SK-N-SH (cell line): ENCODE data around the gene SIPA1. TPM values are rescaled to one million over a fixed set of nuclear protein-coding genes. Genes with fewer than 3 reads are reported as not detected.

Experiments used
- CTCF ChIA-PET: fragments of 300-600, 350-600 bp; formaldehyde crosslinking; extraction: SDS; loops from one replicate; lab custom pipeline; 2021; lab: Yijun Ruan, JAX
- POLR2A ChIA-PET: fragments of 350-600 bp; sonication (Branson Sonifier 250); formaldehyde crosslinking; extraction: SDS; loops from one replicate; lab custom pipeline; 2020; ENCODE audit warnings: antibody characterized with exemption, inconsistent platforms; lab: Yijun Ruan, JAX
- DNase-seq: peaks from one replicate; pipeline ENCODE4 v3.0.0; 2012
- H2AFZ ChIP-seq: fragments of 200-600 bp; sonication (generic); 2 replicates; pipeline ENCODE4 v1.8.1; 2016; ENCODE audit warnings: antibody characterized with exemption, mild to moderate bottlenecking, low read depth
- H3F3A ChIP-seq: fragments of 200-600 bp; sonication (generic); replicated peaks from 2 replicates; pipeline ENCODE3; 2016; ENCODE audit warnings: antibody characterized with exemption, mild to moderate bottlenecking; ENCODE audit not compliant: insufficient read depth
- H3K27ac ChIP-seq, 2 experiments: fragments of 200-500 bp in 1 of 2; fragments of 200-600 bp in 1 of 2; sonication (Bioruptor generic) in 1 of 2; sonication (generic), shearing (Covaris generic) in 1 of 2; 2 replicates each; pipeline versions ENCODE4 v1.5.1 to v1.6.1; 2014 to 2016; ENCODE audit warnings: low read depth in 2 of 2, inconsistent platforms in 1 of 2, low read length in 1 of 2, mild to moderate bottlenecking in 1 of 2, mixed read lengths in 1 of 2
- H3K27me3 ChIP-seq: fragments of 200-600 bp; sonication (generic), shearing (Covaris generic); 2 replicates; pipeline ENCODE4 v1.6.1; 2016; ENCODE audit warnings: mixed run types; ENCODE audit not compliant: insufficient read depth
- H3K36me3 ChIP-seq, 2 experiments: fragments of 200-500 bp in 1 of 2; fragments of 200-600 bp in 1 of 2; sonication (Bioruptor generic) in 1 of 2; sonication (generic) in 1 of 2; replicated peaks in 1 of 2; 2 replicates each; pipeline versions ENCODE3 to v1.5.1; 2014 to 2016; ENCODE audit warnings: low read length in 1 of 2, mild to moderate bottlenecking in 1 of 2; ENCODE audit not compliant: insufficient read depth in 2 of 2, control insufficient read depth in 1 of 2
- H3K4me1 ChIP-seq, 2 experiments: fragments of 200-500 bp in 1 of 2; fragments of 200-600 bp in 1 of 2; sonication (Bioruptor generic) in 1 of 2; sonication (generic), shearing (Covaris generic) in 1 of 2; 2 replicates each; pipeline versions ENCODE4 v1.5.1 to v1.6.1; 2014 to 2016; ENCODE audit warnings: low read depth in 1 of 2, low read length in 1 of 2, mixed run types in 1 of 2; ENCODE audit not compliant: insufficient read depth in 2 of 2, control insufficient read depth in 1 of 2
- H3K4me2 ChIP-seq: fragments of 200-600 bp; sonication (generic), shearing (Covaris generic); 2 replicates; pipeline ENCODE4 v1.6.1; 2017; ENCODE audit warnings: mixed run types
- H3K4me3 ChIP-seq, 2 experiments: fragments of 200-500 bp in 1 of 2; fragments of 200-600 bp in 1 of 2; sonication (Bioruptor generic) in 1 of 2; sonication (generic), shearing (Covaris generic) in 1 of 2; 2 replicates each; pipeline versions ENCODE4 v1.5.1 to v1.8.1; 2014 to 2016; ENCODE audit warnings: low read depth in 2 of 2, inconsistent platforms in 1 of 2, low read length in 1 of 2, mild to moderate bottlenecking in 1 of 2, mixed read lengths in 1 of 2, moderate library complexity in 1 of 2
- H3K79me2 ChIP-seq: fragments of 200-600 bp; sonication (generic); 2 replicates; pipeline ENCODE4 v1.8.1; 2017; ENCODE audit warnings: mild to moderate bottlenecking; ENCODE audit not compliant: insufficient read depth
- H3K9ac ChIP-seq: fragments of 200-600 bp; sonication (generic); 2 replicates; pipeline ENCODE4 v1.6.1; 2017; ENCODE audit warnings: mixed run types
- H3K9me2 ChIP-seq: fragments of 200-600 bp; sonication (generic); 2 replicates; pipeline ENCODE4 v1.6.1; 2017; ENCODE audit warnings: mixed run types
- H3K9me3 ChIP-seq: fragments of 200-600 bp; sonication (generic); 2 replicates; pipeline ENCODE4 v1.6.1; 2017; ENCODE audit warnings: mixed run types, mild to moderate bottlenecking, moderate library complexity
- H4K20me1 ChIP-seq: fragments of 200-600 bp; sonication (generic); 2 replicates; pipeline ENCODE4 v1.6.1; 2017; ENCODE audit warnings: mild to moderate bottlenecking, mixed run types; ENCODE audit not compliant: insufficient read depth
- CHD2 ChIP-seq: fragments of 150-350 bp; IDR thresholded peaks from 2 replicates; pipeline ENCODE4 v1.6.1; 2018; ENCODE audit warnings: low read length; ENCODE audit not compliant: partially characterized antibody
- ELF1 ChIP-seq: IDR thresholded peaks from 2 replicates; pipeline ENCODE4 v1.4.0; 2012
- EZH2phosphoT487 ChIP-seq: fragments of 200-600 bp; sonication (generic); IDR thresholded peaks from 2 replicates; pipeline ENCODE4 v1.6.1; 2017; ENCODE audit warnings: low read depth, mixed run types, mild to moderate bottlenecking, antibody characterized with exemption, moderate library complexity, borderline replicate concordance
- FOSL2 ChIP-seq: IDR thresholded peaks from 2 replicates; pipeline ENCODE4 v1.4.0; 2012; ENCODE audit warnings: low read depth, mild to moderate bottlenecking, moderate library complexity, borderline replicate concordance
- FOXJ3 ChIP-seq: sonication (generic); formaldehyde crosslinking; IDR thresholded peaks from 2 replicates; pipeline ENCODE4 v1.5.1; 2020; ENCODE audit warnings: mild to moderate bottlenecking, missing genetic modification reagents
- JUND ChIP-seq: IDR thresholded peaks from 2 replicates; pipeline ENCODE4 v1.4.0; 2012
- MXI1 ChIP-seq: IDR thresholded peaks from 2 replicates; pipeline ENCODE4 v1.6.1; 2012; ENCODE audit warnings: mild to moderate bottlenecking, low read depth, low read length, improper control_type of control experiment
- POLR2AphosphoS5 ChIP-seq: IDR thresholded peaks from 2 replicates; pipeline ENCODE4 v1.6.1; 2012; ENCODE audit warnings: low read depth, low read length
- RAD21 ChIP-seq: IDR thresholded peaks from 2 replicates; pipeline ENCODE4 v1.6.1; 2012; ENCODE audit warnings: mild to moderate bottlenecking, low read length
- RCOR1 ChIP-seq: fragments of 150-350 bp; IDR thresholded peaks from 2 replicates; pipeline ENCODE4 v1.6.1; 2017; ENCODE audit warnings: antibody characterized with exemption, low read length
- RFX5 ChIP-seq: IDR thresholded peaks from 2 replicates; pipeline ENCODE4 v1.6.1; 2012; ENCODE audit warnings: mild to moderate bottlenecking, improper control_type of control experiment, low read length
- SIN3A ChIP-seq: IDR thresholded peaks from 2 replicates; pipeline ENCODE4 v1.6.1; 2012; ENCODE audit warnings: low read depth, mild to moderate bottlenecking, low read length, moderate library complexity, borderline replicate concordance
- SMC3 ChIP-seq: IDR thresholded peaks from 2 replicates; pipeline ENCODE4 v1.6.1; 2012; ENCODE audit warnings: low read depth, low read length, improper control_type of control experiment
- TAF1 ChIP-seq: IDR thresholded peaks from 2 replicates; pipeline ENCODE4 v1.6.1; 2012; ENCODE audit warnings: low read depth, mild to moderate bottlenecking, low read length, moderate library complexity, borderline replicate concordance
- USF2 ChIP-seq: fragments of 150-350 bp; IDR thresholded peaks from 2 replicates; pipeline ENCODE4 v1.6.1; 2017; ENCODE audit warnings: antibody characterized with exemption, low read length, low read depth, borderline replicate concordance
- YY1 ChIP-seq: IDR thresholded peaks from 2 replicates; pipeline ENCODE4 v1.4.0; 2012; ENCODE audit warnings: low read depth, mild to moderate bottlenecking
- WGBS: methylation state at CpG from one replicate; pipeline ENCODE4 v1.1.6; 2017; ENCODE audit warnings: low lambda C conversion rate; 5-methylcytosine and 5-hydroxymethylcytosine counted together
- polyA plus RNA-seq, 3 experiments: library from polyadenylated mRNA; depleted of rRNA; stranded (reverse); fragments of >200 nt; gene quantifications; 2 replicates each; pipeline ENCODE4 v1.2.3, GENCODE V29; 2012
- TF ChIP-seq, protein P1 (sequence below): IDR thresholded peaks from 2 replicates; pipeline ENCODE4; 2012
- TF ChIP-seq, protein P2 (sequence below): IDR thresholded peaks from 2 replicates; pipeline ENCODE4 v1.4.0; 2012; ENCODE audit warnings: low read depth, borderline replicate concordance
- TF ChIP-seq, protein P3 (sequence below): IDR thresholded peaks from 2 replicates; pipeline ENCODE4 v1.4.0; 2012; ENCODE audit warnings: low read depth
- TF ChIP-seq, protein P4 (sequence below): fragments of 200-600 bp; sonication (generic); IDR thresholded peaks from 2 replicates; pipeline ENCODE4 v1.6.1; 2017; ENCODE audit warnings: antibody characterized with exemption, mild to moderate bottlenecking, moderate library complexity

SIPA1 gene
- polyA plus RNA-seq, 1 of the 3 experiments (the other 2 are of a cell fraction), result 18.7 TPM

- peaks cover 15% of the 10 kb centered on the region for H3F3A ChIP-seq
- peaks cover 8 to 10% of the 10 kb centered on the region in 2 experiments for H3K36me3 ChIP-seq
- no peaks in the 10 kb centered on the region for H3K9me2 ChIP-seq
- no peak overlapping the region for H3K4me3 ChIP-seq
- CTCF ChIA-PET, result no interaction called here
- POLR2A ChIA-PET, result no interaction called here
- no peaks in the 10 kb centered on the region for H4K20me1 ChIP-seq
- TF ChIP-seq POLR2AphosphoS5 (no peak), TAF1 (no peak), YY1 (no peak), SMC3 (no peak), SIN3A (no peak), USF2 (no peak), MXI1 (no peak), ELF1 (no peak), RFX5 (no peak), RAD21 (no peak)
- TF ChIP-seq, protein P1, sequence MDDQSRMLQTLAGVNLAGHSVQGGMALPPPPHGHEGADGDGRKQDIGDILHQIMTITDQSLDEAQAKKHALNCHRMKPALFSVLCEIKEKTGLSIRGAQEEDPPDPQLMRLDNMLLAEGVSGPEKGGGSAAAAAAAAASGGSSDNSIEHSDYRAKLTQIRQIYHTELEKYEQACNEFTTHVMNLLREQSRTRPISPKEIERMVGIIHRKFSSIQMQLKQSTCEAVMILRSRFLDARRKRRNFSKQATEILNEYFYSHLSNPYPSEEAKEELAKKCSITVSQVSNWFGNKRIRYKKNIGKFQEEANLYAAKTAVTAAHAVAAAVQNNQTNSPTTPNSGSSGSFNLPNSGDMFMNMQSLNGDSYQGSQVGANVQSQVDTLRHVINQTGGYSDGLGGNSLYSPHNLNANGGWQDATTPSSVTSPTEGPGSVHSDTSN, result no peak
- TF ChIP-seq, protein P2, sequence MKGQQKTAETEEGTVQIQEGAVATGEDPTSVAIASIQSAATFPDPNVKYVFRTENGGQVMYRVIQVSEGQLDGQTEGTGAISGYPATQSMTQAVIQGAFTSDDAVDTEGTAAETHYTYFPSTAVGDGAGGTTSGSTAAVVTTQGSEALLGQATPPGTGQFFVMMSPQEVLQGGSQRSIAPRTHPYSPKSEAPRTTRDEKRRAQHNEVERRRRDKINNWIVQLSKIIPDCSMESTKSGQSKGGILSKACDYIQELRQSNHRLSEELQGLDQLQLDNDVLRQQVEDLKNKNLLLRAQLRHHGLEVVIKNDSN, result no peak
- TF ChIP-seq, protein P3, sequence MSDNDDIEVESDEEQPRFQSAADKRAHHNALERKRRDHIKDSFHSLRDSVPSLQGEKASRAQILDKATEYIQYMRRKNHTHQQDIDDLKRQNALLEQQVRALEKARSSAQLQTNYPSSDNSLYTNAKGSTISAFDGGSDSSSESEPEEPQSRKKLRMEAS, result no peak
- TF ChIP-seq, all 33 proteins: peak for 0
- Histone ChIP-seq H3K4me1 (peaks cover 0 to 6% of the 10 kb centered on the region in 2 experiments; a peak in 2 of 4 replicates), H3K4me2 (no peak overlapping the region), H3K9ac (no peak overlapping the region), H3K27me3 (no peaks in the 10 kb centered on the region), H3K9me3 (no peaks in the 10 kb centered on the region), H2AFZ (no peak overlapping the region), H3K79me2 (peaks cover 2% of the 10 kb centered on the region; the same call in 1 of the 2 replicates), H3K27ac (no peak overlapping the region)
- WGBS, result 100% methylated on average over 3 of the region's 11 CpGs
- DNase-seq, result no peak
Measured at GRCh38 chr11:65644837-65645236, 6.9 kb downstream of the SIPA1 start.

- Histone ChIP-seq H3K36me3 (peaks cover 8 to 10% of the 10 kb centered on the region in 2 experiments), H3K4me1 (peaks cover 0 to 2% of the 10 kb centered on the region in 2 experiments; a peak in 2 of 4 replicates), H3K9ac (no peak overlapping the region), H2AFZ (no peak overlapping the region), H3K27ac (no peak overlapping the region), H3K27me3 (no peaks in the 10 kb centered on the region), H3K79me2 (no peaks in the 10 kb centered on the region), H3K4me2 (no peak overlapping the region), H3K9me2 (no peaks in the 10 kb centered on the region), H4K20me1 (no peaks in the 10 kb centered on the region), H3K9me3 (no peaks in the 10 kb centered on the region), H3F3A (peaks cover 15% of the 10 kb centered on the region), H3K4me3 (no peak overlapping the region)
- 78% methylated on average over 8 of the region's 10 CpGs for WGBS
- CTCF ChIA-PET, result interaction anchor here (0.5 to 1.7 kb wide), 4 partner anchors 8 to 99 kb away, joined by 3 to 7 read pairs (median 3); partner anchors contain the start of gene SIPA1
- no peak for DNase-seq
- POLR2A ChIA-PET, result no interaction called here
- no peak for TF ChIP-seq USF2
- TF ChIP-seq, protein P2, result no peak
- TF ChIP-seq FOXJ3, result no peak
- no peak for TF ChIP-seq JUND
- no peak for TF ChIP-seq EZH2phosphoT487
- no peak for TF ChIP-seq RCOR1
- no peak for TF ChIP-seq CHD2
- TF ChIP-seq FOSL2, result no peak
- TF ChIP-seq, protein P4, sequence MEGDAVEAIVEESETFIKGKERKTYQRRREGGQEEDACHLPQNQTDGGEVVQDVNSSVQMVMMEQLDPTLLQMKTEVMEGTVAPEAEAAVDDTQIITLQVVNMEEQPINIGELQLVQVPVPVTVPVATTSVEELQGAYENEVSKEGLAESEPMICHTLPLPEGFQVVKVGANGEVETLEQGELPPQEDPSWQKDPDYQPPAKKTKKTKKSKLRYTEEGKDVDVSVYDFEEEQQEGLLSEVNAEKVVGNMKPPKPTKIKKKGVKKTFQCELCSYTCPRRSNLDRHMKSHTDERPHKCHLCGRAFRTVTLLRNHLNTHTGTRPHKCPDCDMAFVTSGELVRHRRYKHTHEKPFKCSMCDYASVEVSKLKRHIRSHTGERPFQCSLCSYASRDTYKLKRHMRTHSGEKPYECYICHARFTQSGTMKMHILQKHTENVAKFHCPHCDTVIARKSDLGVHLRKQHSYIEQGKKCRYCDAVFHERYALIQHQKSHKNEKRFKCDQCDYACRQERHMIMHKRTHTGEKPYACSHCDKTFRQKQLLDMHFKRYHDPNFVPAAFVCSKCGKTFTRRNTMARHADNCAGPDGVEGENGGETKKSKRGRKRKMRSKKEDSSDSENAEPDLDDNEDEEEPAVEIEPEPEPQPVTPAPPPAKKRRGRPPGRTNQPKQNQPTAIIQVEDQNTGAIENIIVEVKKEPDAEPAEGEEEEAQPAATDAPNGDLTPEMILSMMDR, result no peak
Measured at GRCh38 chr11:65645710-65646109, 7.8 kb downstream of the SIPA1 start.
